Right hindlimb (tissue), 1 donor: ENCODE measurements around the gene DLL3.

Experiments
- DNase-seq: peaks from one replicate; pipeline ENCODE4 v3.0.0-alpha.2; 2018

DLL3 gene

GRCh38 chr19:39489756-39490155, 9.0 kb upstream of the DLL3 start:
- DNase-seq: no peak

- no peak for DNase-seq
Observed at GRCh38 chr19:39492225-39492624, 6.5 kb upstream of the DLL3 start.

- DNase-seq: no peak
Observed at GRCh38 chr19:39492788-39493187, 6.0 kb upstream of the DLL3 start.

GRCh38 chr19:39494661-39495060, 4.1 kb upstream of the DLL3 start:
- no peak for DNase-seq

GRCh38 chr19:39496063-39496462, 2.7 kb upstream of the DLL3 start:
- DNase-seq: no peak

- no peak for DNase-seq
Observed at GRCh38 chr19:39497701-39497995, 1.1 kb upstream of the DLL3 start.

GRCh38 chr19:39497996-39498797, 550 bp upstream of the DLL3 start:
- peak; percentile 54 for DNase-seq

- DNase-seq: no peak
Observed at GRCh38 chr19:39499932-39500331, 1.2 kb downstream of the DLL3 start.

- DNase-seq: no peak
Observed at GRCh38 chr19:39500543-39500942, 1.8 kb downstream of the DLL3 start.

GRCh38 chr19:39501340-39501739, 2.6 kb downstream of the DLL3 start:
- no peak for DNase-seq

GRCh38 chr19:39502640-39503417, 4.1 kb downstream of the DLL3 start:
- peak; percentile 66 for DNase-seq

- DNase-seq: no peak
Observed at GRCh38 chr19:39506598-39506943, 7.8 kb downstream of the DLL3 start.

- peak; percentile 65 for DNase-seq
Observed at GRCh38 chr19:39506944-39507714, 8.4 kb downstream of the DLL3 start.

- no peak for DNase-seq
Observed at GRCh38 chr19:39507715-39508364, 9.1 kb downstream of the DLL3 start.

- no peak for DNase-seq
Observed at GRCh38 chr19:39508629-39509028, 9.9 kb downstream of the DLL3 start.

- DNase-seq: no peak
Observed at GRCh38 chr19:39509233-39509632, 10.5 kb downstream of the DLL3 start.

- DNase-seq: no peak
Observed at GRCh38 chr19:39512988-39513387, 14.2 kb downstream of the DLL3 start.

- peak; percentile 58 for DNase-seq
Observed at GRCh38 chr19:39514840-39515550, 16.2 kb downstream of the DLL3 start, which contains the start of gene SELENOV. TSS of gene SELENOV (plus strand) at chr19:39515139. CDS start at chr19:39515213, 74 bp downstream.

- peak; percentile 26 for DNase-seq
Observed at GRCh38 chr19:39515551-39516191, 16.9 kb downstream of the DLL3 start.

GRCh38 chr19:39516270-39516669, 17.5 kb downstream of the DLL3 start:
- DNase-seq: no peak

- no peak for DNase-seq
Observed at GRCh38 chr19:39517432-39517831, 18.7 kb downstream of the DLL3 start.

GRCh38 chr19:39518458-39518857, 19.7 kb downstream of the DLL3 start:
- no peak for DNase-seq
